HepG2 (cell line): ENCODE results near the gene SCN8A. TPM values are rescaled to one million over a fixed set of nuclear protein-coding genes. Genes with fewer than 3 reads are reported as not detected.

Experiments used
- ATAC-seq: fragments of 200-7000 bp; cut with Tn5 transposase; 3 replicates; pipeline ENCODE4 v1.9.1; 2020; ENCODE audit warnings: mild to moderate bottlenecking, moderate library complexity
- BruUV-seq: library from RNA; stranded (reverse); fragments of 400-500 nt; replicated peaks from 2 replicates; lab custom pipeline; 2021; lab: Mats Ljungman, UMichigan
- CTCF ChIA-PET: fragments of 300-600 bp; formaldehyde crosslinking; extraction: SDS; loops from one replicate; lab custom pipeline; 2021; ENCODE audit warnings: low total read pairs, inconsistent platforms, low intra/inter-chr PET ratio; lab: Yijun Ruan, JAX
- POLR2A ChIA-PET: fragments of 350-600 bp; sonication (Branson Sonifier 250); formaldehyde crosslinking; loops from one replicate; lab custom pipeline; 2020; ENCODE audit warnings: antibody characterized with exemption, inconsistent platforms; lab: Yijun Ruan, JAX
- DNase-seq: peaks from one replicate; pipeline ENCODE4 v3.0.0-alpha.2; 2015; ENCODE audit warnings: low spot score
- FAIRE-seq: peaks from 3 replicates; lab custom pipeline; 2011; peaks lifted over from hg19 to GRCh38; lab: Jason Lieb, UNC
- H2AFZ ChIP-seq: one replicate; pipeline ENCODE4 v1.6.1; 2011; ENCODE audit warnings: low read length, inconsistent platforms
- H3K27ac ChIP-seq: fragments of 300-600 bp; 3 replicates; pipeline ENCODE4 v1.8.0; 2011; ENCODE audit warnings: mixed run types, mild to moderate bottlenecking, mixed read lengths, low read length, inconsistent platforms; ENCODE audit not compliant: insufficient read depth; ENCODE audit errors: extremely low read length
- H3K27me3 ChIP-seq, 2 experiments: fragments of 200-600 bp in 1 of 2; 2 replicates in 1 of 2; 3 replicates in 1 of 2; pipeline versions ENCODE4 v1.6.0 to v1.8.0; 2011; ENCODE audit warnings: low read length in 2 of 2, mild to moderate bottlenecking in 2 of 2, moderate library complexity in 2 of 2, inconsistent platforms in 1 of 2; ENCODE audit not compliant: insufficient read depth in 2 of 2, control insufficient read depth in 1 of 2
- H3K36me3 ChIP-seq, 2 experiments: fragments of 200-600 bp in 1 of 2; replicated peaks in 1 of 2; 2 replicates in 1 of 2; 3 replicates in 1 of 2; pipeline versions ENCODE4 v1.5.1 to v1.8.0; 2011; ENCODE audit warnings: low read length in 2 of 2, inconsistent platforms in 1 of 2; ENCODE audit not compliant: insufficient read depth in 2 of 2, control insufficient read depth in 1 of 2
- H3K4me1 ChIP-seq: 2 replicates; pipeline ENCODE4 v1.5.1; 2012; ENCODE audit warnings: low read length, inconsistent platforms; ENCODE audit not compliant: insufficient read depth
- H3K4me2 ChIP-seq: 2 replicates; pipeline ENCODE4 v1.6.0; 2011; ENCODE audit warnings: low read depth, low read length, inconsistent platforms
- H3K4me3 ChIP-seq, 3 experiments: fragments of 200-600 bp in 1 of 3; sonication (generic), shearing (Covaris generic) in 1 of 3; replicated peaks in 1 of 3; 2 replicates each; pipeline ENCODE4 v1.5.1; 2011 to 2016; ENCODE audit warnings: low read length in 3 of 3, inconsistent platforms in 2 of 3, low read depth in 2 of 3, mild to moderate bottlenecking in 2 of 3, control low read depth in 1 of 3, mixed read lengths in 1 of 3; ENCODE audit not compliant: insufficient read depth in 1 of 3
- H3K79me2 ChIP-seq: one replicate; pipeline ENCODE4 v1.6.1; 2011; ENCODE audit warnings: low read length, inconsistent platforms; ENCODE audit not compliant: insufficient read depth
- H3K9ac ChIP-seq: 2 replicates; pipeline ENCODE4 v1.6.0; 2011; ENCODE audit warnings: mild to moderate bottlenecking, low read depth, low read length, inconsistent platforms; ENCODE audit not compliant: insufficient read depth
- H3K9me3 ChIP-seq: 2 replicates; pipeline ENCODE4 v1.5.1; 2012; ENCODE audit warnings: mild to moderate bottlenecking, low read length
- H4K20me1 ChIP-seq: 2 replicates; pipeline ENCODE4 v1.6.0; 2011; ENCODE audit warnings: inconsistent platforms, mild to moderate bottlenecking, low read length, moderate library complexity; ENCODE audit not compliant: insufficient read depth
- ATF6 ChIP-seq: sonication (generic); formaldehyde crosslinking; conservative IDR thresholded peaks from 2 replicates; pipeline ENCODE4 v1.4.0; 2020; ENCODE audit warnings: missing genetic modification reagents
- CREM ChIP-seq, 2 experiments: sonication (generic) in 1 of 2; formaldehyde crosslinking in 1 of 2; IDR thresholded peaks; 2 replicates each; pipeline versions ENCODE4 v1.4.0 to v1.6.1; 2016 to 2020; ENCODE audit warnings: antibody characterized with exemption in 1 of 2, mild to moderate bottlenecking in 1 of 2, missing genetic modification reagents in 1 of 2
- EZH2 ChIP-seq: conservative IDR thresholded peaks from 2 replicates; pipeline ENCODE4 v1.6.1; 2012; ENCODE audit warnings: mild to moderate bottlenecking, low read depth, low read length, moderate library complexity
- FOSL1 ChIP-seq: sonication (generic); formaldehyde crosslinking; IDR thresholded peaks from 2 replicates; pipeline ENCODE4 v1.9.0; 2021; ENCODE audit warnings: missing genetic modification reagents, borderline replicate concordance
- JUNB ChIP-seq: sonication (generic); formaldehyde crosslinking; IDR thresholded peaks from 2 replicates; pipeline ENCODE4 v1.8.0; 2022; ENCODE audit warnings: missing genetic modification reagents, mild to moderate bottlenecking, borderline replicate concordance
- JUND ChIP-seq: sonication (generic); formaldehyde crosslinking; IDR thresholded peaks from 2 replicates; pipeline ENCODE4 v1.8.0; 2022; ENCODE audit warnings: mild to moderate bottlenecking, missing genetic modification reagents
- KMT2B ChIP-seq: IDR thresholded peaks from 2 replicates; pipeline ENCODE4 v1.6.1; 2016; ENCODE audit warnings: missing genetic modification reagents, missing compliant biosample characterization
- NPAS2 ChIP-seq: sonication (generic); formaldehyde crosslinking; IDR thresholded peaks from 2 replicates; pipeline ENCODE4 v1.8.0; 2022; ENCODE audit warnings: mild to moderate bottlenecking, missing genetic modification reagents, borderline replicate concordance
- PITX1 ChIP-seq: sonication (generic); formaldehyde crosslinking; IDR thresholded peaks from 2 replicates; pipeline ENCODE4 v1.5.1; 2020; ENCODE audit warnings: mild to moderate bottlenecking, missing genetic modification reagents
- REPIN1 ChIP-seq: sonication (generic); formaldehyde crosslinking; IDR thresholded peaks from 2 replicates; pipeline ENCODE4 v1.8.0; 2022; ENCODE audit warnings: missing genetic modification reagents, low read depth, mild to moderate bottlenecking, borderline replicate concordance
- SNAPC5 ChIP-seq: sonication (generic); formaldehyde crosslinking; IDR thresholded peaks from 2 replicates; pipeline ENCODE4 v1.8.1; 2023; ENCODE audit warnings: mild to moderate bottlenecking, missing genetic modification reagents, borderline replicate concordance
- ZBTB4 ChIP-seq: sonication (generic); formaldehyde crosslinking; IDR thresholded peaks from 2 replicates; pipeline ENCODE4 v1.4.0; 2020; ENCODE audit warnings: missing genetic modification reagents, mild to moderate bottlenecking, borderline replicate concordance
- ZKSCAN1 ChIP-seq: fragments of 150-350 bp; IDR thresholded peaks from 2 replicates; pipeline ENCODE4 v1.6.1; 2014; ENCODE audit warnings: low read length
- ZNF430 ChIP-seq: sonication (generic); formaldehyde crosslinking; IDR thresholded peaks from 2 replicates; pipeline ENCODE4 v1.9.0; 2021; ENCODE audit warnings: mild to moderate bottlenecking, missing genetic modification reagents
- WGBS: methylation state at CpG from one replicate; pipeline ENCODE4 v1.1.6; 2017; ENCODE audit warnings: low lambda C conversion rate; 5-methylcytosine and 5-hydroxymethylcytosine counted together
- in situ Hi-C: cut with HindIII; loops from 2 replicates; pipeline ENCODE4 v1.10.0; 2017; ENCODE audit warnings: low pct_unique_long_range_greater_than_20kb; ENCODE audit not compliant: extremely low pct_ligation_motif_present
- intact Hi-C: fragments of 100-400 bp; cut with micrococcal nuclease; formaldehyde crosslinking; loops from one replicate; pipeline ENCODE4 v1.10.0; 2022; ENCODE audit not compliant: unreplicated experiment
- polyA plus RNA-seq, 8 experiments: library from polyadenylated mRNA; depleted of rRNA in 3 of 8; stranded (reverse) in 7 of 8; unstranded in 1 of 8; fragments of >200 nt; fragmentation: Illumina TruSeq in 4 of 8; extraction: Trizol in 4 of 8; gene quantifications; 2 replicates each; pipeline versions ENCODE4 v1.2.1 to v1.2.3, GENCODE V29; 2011 to 2016; ENCODE audit warnings: low read depth in 4 of 8, missing spikeins in 1 of 8, mixed read lengths in 1 of 8; ENCODE audit not compliant: insufficient read depth in 1 of 8
- total RNA-seq, 5 experiments: library from RNA; depleted of rRNA; stranded (reverse); fragments of >200 nt; fragmentation: Illumina TruSeq; extraction: Trizol; gene quantifications; 2 replicates each; pipeline ENCODE4 v1.2.3, GENCODE V29; 2016; ENCODE audit warnings: low read depth in 1 of 5

SCN8A gene
- total and polyA plus RNA-seq, 2 of the 13 experiments (the other 11 are each of a cell fraction or from before 2014, with no cell fraction given) = 0.57 to 1.4 TPM

GRCh38 chr12:51726931-51727330 lies 135.9 kb downstream of the SCN8A start:
- no peak for ATAC-seq
- H3K9ac ChIP-seq = no peak overlapping the region
- no peak overlapping the region for H3K4me3 ChIP-seq
- H3K79me2 ChIP-seq = no peaks in the 10 kb centered on the region
- DNase-seq = no peak
- ChIA-PET POLR2A (no interaction called here), CTCF (no interaction called here)
- intact Hi-C loops = no loop called here
- TF ChIP-seq ZNF430 = no peak
- no peak for TF ChIP-seq CREM (IDR thresholded peaks at IDR 0.05)
- TF ChIP-seq CREM (CRISPR knock-in tag; IDR thresholded peaks at IDR 0.05) = no peak
- no peak for TF ChIP-seq KMT2B (CRISPR knock-in tag)
- H3K27ac ChIP-seq = no peak overlapping the region
- BruUV-seq = no TSS peak
- no peaks in the 10 kb centered on the region for H3K4me1 ChIP-seq
- in situ Hi-C loops = no loop called here
- H3K36me3 ChIP-seq = no peaks in the 10 kb centered on the region
- no peak overlapping the region for H3K4me2 ChIP-seq
- FAIRE-seq = no peak
- H4K20me1 ChIP-seq = no peaks in the 10 kb centered on the region
- no peak overlapping the region for H2AFZ ChIP-seq
- no peaks in the 10 kb centered on the region for H3K27me3 ChIP-seq
- WGBS = 51% methylated on average over 2 of the region's 2 CpGs
- H3K9me3 ChIP-seq = no peaks in the 10 kb centered on the region

GRCh38 chr12:51729331-51729730 lies 138.3 kb downstream of the SCN8A start:
- no peaks in the 10 kb centered on the region for H3K4me1 ChIP-seq
- no TSS peak for BruUV-seq
- FAIRE-seq = no peak
- H3K27me3 ChIP-seq = no peaks in the 10 kb centered on the region
- no peaks in the 10 kb centered on the region for H3K36me3 ChIP-seq
- H3K9me3 ChIP-seq = no peaks in the 10 kb centered on the region
- ATAC-seq = no peak
- no peaks in the 10 kb centered on the region for H4K20me1 ChIP-seq
- H3K79me2 ChIP-seq = no peaks in the 10 kb centered on the region
- no peak overlapping the region for H3K27ac ChIP-seq
- 60% methylated on average over 4 of the region's 4 CpGs for whole genome bisulfite sequencing
- ChIA-PET POLR2A (no interaction called here), CTCF (no interaction called here)
- no peak overlapping the region for H2AFZ ChIP-seq
- in situ Hi-C loops = no loop called here
- DNase-seq = no peak
- intact Hi-C loops = no loop called here
- H3K4me2 ChIP-seq = no peak overlapping the region
- H3K4me3 ChIP-seq = no peak overlapping the region
- H3K9ac ChIP-seq = no peak overlapping the region
- TF ChIP-seq FOSL1 (CRISPR knock-in tag) (no peak), JUNB (CRISPR knock-in tag) (no peak), PITX1 (CRISPR knock-in tag) (no peak), ATF6 (CRISPR knock-in tag) (no peak), ZBTB4 (CRISPR knock-in tag) (no peak), REPIN1 (CRISPR knock-in tag) (no peak), NPAS2 (CRISPR knock-in tag) (no peak), ZKSCAN1 (no peak), SNAPC5 (CRISPR knock-in tag) (no peak), JUND (CRISPR knock-in tag) (no peak), EZH2 (no peak)
